ENCODE results near the gene FKBP8.
A peak's percentile ranks its signal among the peaks of the same experiment; 100 is the strongest.

Gene FKBP8

GRCh38 chr19:18571564-18572344 lies 28.4 kb upstream of the FKBP8 start, which contains the start of gene UBA52:
UBA52 (plus strand) TSS chr19:18571857; CDS start chr19:18573301, 1,444 bp downstream.
- peak within 1 kb of the TSS; percentile 96 for H3K4me3 ChIP-seq (ENCODE audit: low read depth, low read length)
- TF ChIP-seq, protein P1, sequence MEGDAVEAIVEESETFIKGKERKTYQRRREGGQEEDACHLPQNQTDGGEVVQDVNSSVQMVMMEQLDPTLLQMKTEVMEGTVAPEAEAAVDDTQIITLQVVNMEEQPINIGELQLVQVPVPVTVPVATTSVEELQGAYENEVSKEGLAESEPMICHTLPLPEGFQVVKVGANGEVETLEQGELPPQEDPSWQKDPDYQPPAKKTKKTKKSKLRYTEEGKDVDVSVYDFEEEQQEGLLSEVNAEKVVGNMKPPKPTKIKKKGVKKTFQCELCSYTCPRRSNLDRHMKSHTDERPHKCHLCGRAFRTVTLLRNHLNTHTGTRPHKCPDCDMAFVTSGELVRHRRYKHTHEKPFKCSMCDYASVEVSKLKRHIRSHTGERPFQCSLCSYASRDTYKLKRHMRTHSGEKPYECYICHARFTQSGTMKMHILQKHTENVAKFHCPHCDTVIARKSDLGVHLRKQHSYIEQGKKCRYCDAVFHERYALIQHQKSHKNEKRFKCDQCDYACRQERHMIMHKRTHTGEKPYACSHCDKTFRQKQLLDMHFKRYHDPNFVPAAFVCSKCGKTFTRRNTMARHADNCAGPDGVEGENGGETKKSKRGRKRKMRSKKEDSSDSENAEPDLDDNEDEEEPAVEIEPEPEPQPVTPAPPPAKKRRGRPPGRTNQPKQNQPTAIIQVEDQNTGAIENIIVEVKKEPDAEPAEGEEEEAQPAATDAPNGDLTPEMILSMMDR (conservative IDR thresholded peaks at IDR 0.05; ENCODE audit: low read depth, low read length): no peak
- peak; percentile 98 for DNase-seq (ENCODE audit: low read depth)

- DNase-seq (ENCODE audit: low read depth): no peak
- no peak overlapping the region for H3K4me3 ChIP-seq (ENCODE audit: low read depth, low read length)
- TF ChIP-seq, protein P1 (conservative IDR thresholded peaks at IDR 0.05; ENCODE audit: low read depth, low read length): no peak
Observed at GRCh38 chr19:18568367-18568766, 25.0 kb upstream of the FKBP8 start.

DNA sequence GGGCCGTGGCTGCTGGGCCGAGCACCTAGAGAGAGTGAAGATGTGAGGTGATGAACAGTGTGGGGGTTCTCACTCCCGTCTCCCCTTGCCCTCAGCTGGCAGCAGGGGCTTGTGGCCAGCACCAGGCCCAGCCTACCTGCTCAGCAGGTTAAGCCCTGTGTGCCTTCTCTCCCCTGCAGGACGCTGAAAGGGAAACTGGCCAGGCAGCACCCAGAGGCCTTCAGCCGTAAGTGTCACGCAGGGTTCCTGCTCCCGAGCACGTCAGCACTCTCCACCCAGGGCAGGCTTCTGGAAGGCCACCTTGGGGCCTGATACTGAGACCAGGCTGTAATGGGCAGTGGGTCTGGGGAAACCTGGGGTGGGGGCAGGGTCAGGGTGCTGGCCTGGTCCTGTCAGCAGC lies 23.6 kb upstream of the FKBP8 start:
- H3K4me3 ChIP-seq (ENCODE audit: low read depth, low read length): no peak overlapping the region
- TF ChIP-seq, protein P1 (conservative IDR thresholded peaks at IDR 0.05; ENCODE audit: low read depth, low read length): no peak
- no peak for DNase-seq (ENCODE audit: low read depth)

GRCh38 chr19:18562086-18562485 lies 18.7 kb upstream of the FKBP8 start:
- TF ChIP-seq, protein P1 (conservative IDR thresholded peaks at IDR 0.05; ENCODE audit: low read depth, low read length): no peak

DNA sequence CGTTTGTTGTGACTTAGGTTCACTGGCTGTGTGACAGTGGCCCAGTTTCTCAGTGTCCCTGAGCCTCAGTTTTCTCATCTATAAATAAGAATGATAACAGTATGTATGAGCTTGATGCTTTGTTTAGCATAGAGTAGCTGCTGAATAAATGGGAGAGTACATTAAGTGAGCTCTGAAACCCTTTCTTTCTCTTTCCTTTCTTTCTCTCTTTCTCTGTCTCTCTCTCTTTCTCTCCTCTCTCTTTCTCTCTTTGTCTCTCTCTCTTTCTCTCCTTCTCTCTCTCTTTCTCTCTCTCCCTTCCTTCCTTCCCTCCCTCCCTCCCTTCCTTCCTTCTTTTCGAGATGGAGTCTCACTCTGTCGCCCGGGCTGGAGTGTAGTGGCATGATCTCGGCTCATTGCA lies 16.3 kb upstream of the FKBP8 start:
- TF ChIP-seq, protein P1 (conservative IDR thresholded peaks at IDR 0.05; ENCODE audit: low read depth, low read length): no peak
- no peak overlapping the region for H3K4me3 ChIP-seq (ENCODE audit: low read depth, low read length)
- no peak for DNase-seq (ENCODE audit: low read depth)

More at GRCh38 chr19:18562086-18562485, 18.7 kb upstream of the FKBP8 start:
- H3K4me3 ChIP-seq (ENCODE audit: low read depth, low read length): no peak overlapping the region
- no peak for DNase-seq (ENCODE audit: low read depth)

GRCh38 chr19:18558604-18559003 lies 15.2 kb upstream of the FKBP8 start:
- H3K4me3 ChIP-seq (ENCODE audit: low read depth, low read length): peak overlapping the region; percentile 99
- TF ChIP-seq, protein P1 (conservative IDR thresholded peaks at IDR 0.05; ENCODE audit: low read depth, low read length): no peak
- no peak for DNase-seq (ENCODE audit: low read depth)

DNA sequence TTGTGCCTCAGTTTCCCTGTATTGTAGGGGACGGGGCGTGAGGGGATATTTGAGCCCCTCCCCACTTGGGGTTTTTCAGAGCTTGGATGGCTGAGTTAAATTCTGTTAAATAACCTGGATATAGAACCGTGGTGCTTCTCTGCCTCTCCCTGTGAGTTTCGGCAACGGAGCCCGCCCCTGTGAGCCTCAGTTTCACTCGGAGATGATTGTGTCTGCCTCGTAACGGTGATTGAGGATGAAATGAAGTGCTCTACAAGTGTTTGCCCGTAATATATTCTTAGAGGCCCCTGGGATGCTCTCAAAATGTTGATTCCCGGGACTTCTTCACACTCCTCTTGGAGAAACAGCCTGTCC lies 14.8 kb upstream of the FKBP8 start:
- H3K4me3 ChIP-seq (ENCODE audit: low read depth, low read length): peak overlapping the region; percentile 99
- TF ChIP-seq, protein P1 (conservative IDR thresholded peaks at IDR 0.05; ENCODE audit: low read depth, low read length): no peak
- DNase-seq (ENCODE audit: low read depth): peak; percentile 19

All from choroid plexus epithelial cell (primary cell).